ENCODE results near the gene RHBDL2.
"Not testable (repeated sequence)": the region's sequence is repeated elsewhere in the genome, so short reads cannot be mapped to it uniquely, and the experiment has no call there.

RHBDL2 gene

DNA sequence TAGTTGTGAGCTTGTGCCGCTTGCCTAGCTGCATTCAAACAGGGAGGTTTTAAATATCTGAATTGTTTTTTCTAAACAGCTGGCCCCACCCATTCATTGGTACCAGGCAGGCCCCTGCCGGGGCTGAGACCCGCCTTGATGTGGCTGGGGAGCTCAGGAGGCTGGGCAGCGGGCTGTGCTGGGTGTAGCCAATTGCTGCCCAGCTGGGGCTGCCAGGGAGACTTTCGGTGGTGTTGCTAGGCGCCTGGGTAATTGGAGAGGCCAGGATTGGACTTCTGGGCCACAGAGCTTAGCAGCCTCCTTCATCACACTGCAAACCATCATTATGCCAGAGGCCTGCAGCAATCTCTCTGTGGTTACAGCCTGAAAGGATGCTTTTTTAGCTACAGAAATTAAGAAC lies 12.2 kb downstream of the RHBDL2 start:
- H3K9me3 ChIP-seq (ENCODE audit: control insufficient read depth, low read length): no peaks in the 10 kb centered on the region
- H3K36me3 ChIP-seq (ENCODE audit: control insufficient read depth, insufficient read depth, low read length): no peaks in the 10 kb centered on the region
- H3K4me3 ChIP-seq (ENCODE audit: extremely low read depth, insufficient read depth, low read length, poor library complexity, severe bottlenecking): no peak overlapping the region
- H3K27ac ChIP-seq (ENCODE audit: low read depth, low read length, severe bottlenecking): no peak overlapping the region
- 86 to 92% methylated on average over 1 to 4 of the region's 6 CpGs for WGBS, 2 experiments (ENCODE audit: insufficient coverage in 2 of 2)
- H3K4me1 ChIP-seq (ENCODE audit: control insufficient read depth, insufficient read depth, low read length, poor library complexity, severe bottlenecking): peaks cover 3% of the 10 kb centered on the region

DNA sequence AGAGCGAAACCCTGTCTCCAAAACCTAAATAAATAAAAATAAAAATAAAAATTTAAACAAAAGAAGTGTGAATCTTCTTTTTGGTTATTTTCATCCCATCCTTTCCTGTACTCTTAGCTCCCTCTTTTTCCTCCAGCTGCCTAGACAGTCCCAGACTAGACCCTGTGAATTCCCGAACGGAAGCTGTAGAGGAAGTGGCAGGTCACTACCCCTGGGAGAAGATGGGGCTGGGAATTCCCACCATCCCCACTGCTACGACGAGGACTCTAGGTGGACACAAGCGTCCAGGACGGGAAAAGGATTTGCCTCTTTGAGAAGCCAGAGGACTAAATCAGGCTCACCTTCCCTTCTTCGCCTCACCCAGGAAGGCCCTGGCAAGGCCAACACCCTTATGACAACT lies 12.6 kb downstream of the RHBDL2 start:
- H3K27ac ChIP-seq (ENCODE audit: low read depth, low read length, severe bottlenecking): no peak overlapping the region
- 76 to 85% methylated on average over 5 to 7 of the region's 8 CpGs for WGBS, 2 experiments (ENCODE audit: insufficient coverage in 2 of 2)

DNA sequence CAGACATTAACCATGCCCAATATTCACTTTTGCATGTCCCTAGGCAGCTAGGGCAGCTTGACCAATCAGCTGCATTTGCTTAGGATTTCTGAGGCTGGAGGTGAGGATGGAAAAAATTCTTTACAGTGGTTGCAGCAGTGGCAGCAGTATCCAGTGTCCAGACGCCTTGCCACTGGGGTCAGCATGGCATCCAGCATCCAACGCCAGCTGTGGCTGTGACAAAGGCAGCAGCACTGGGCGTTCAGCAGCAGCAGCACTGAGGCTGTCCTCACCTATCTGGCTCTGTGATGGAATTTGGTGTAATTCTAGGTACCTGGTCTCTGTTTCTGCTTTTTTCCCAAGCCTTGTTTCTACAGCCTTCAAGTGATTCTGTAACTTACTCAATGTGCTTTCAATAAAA lies 15.5 kb downstream of the RHBDL2 start:
- Histone ChIP-seq H3K27ac (ENCODE audit: low read depth, low read length, severe bottlenecking) (no peak overlapping the region), H3K4me3 (ENCODE audit: extremely low read depth, insufficient read depth, low read length, poor library complexity, severe bottlenecking) (no peak overlapping the region), H3K9me3 (ENCODE audit: control insufficient read depth, low read length) (no peaks in the 10 kb centered on the region), H3K36me3 (ENCODE audit: control insufficient read depth, insufficient read depth, low read length) (no peaks in the 10 kb centered on the region), H3K4me1 (ENCODE audit: control insufficient read depth, insufficient read depth, low read length, poor library complexity, severe bottlenecking) (peaks cover 1% of the 10 kb centered on the region)
- 79 to 85% methylated on average over 3 of the region's 3 CpGs for WGBS, 2 experiments (ENCODE audit: insufficient coverage in 2 of 2)

More for the DNA sequence above, 12.6 kb downstream of the RHBDL2 start:
- Histone ChIP-seq H3K4me1 (ENCODE audit: control insufficient read depth, insufficient read depth, low read length, poor library complexity, severe bottlenecking) (peaks cover 3% of the 10 kb centered on the region), H3K36me3 (ENCODE audit: control insufficient read depth, insufficient read depth, low read length) (no peaks in the 10 kb centered on the region), H3K4me3 (ENCODE audit: extremely low read depth, insufficient read depth, low read length, poor library complexity, severe bottlenecking) (no peak overlapping the region), H3K9me3 (ENCODE audit: control insufficient read depth, low read length) (no peaks in the 10 kb centered on the region)

DNA sequence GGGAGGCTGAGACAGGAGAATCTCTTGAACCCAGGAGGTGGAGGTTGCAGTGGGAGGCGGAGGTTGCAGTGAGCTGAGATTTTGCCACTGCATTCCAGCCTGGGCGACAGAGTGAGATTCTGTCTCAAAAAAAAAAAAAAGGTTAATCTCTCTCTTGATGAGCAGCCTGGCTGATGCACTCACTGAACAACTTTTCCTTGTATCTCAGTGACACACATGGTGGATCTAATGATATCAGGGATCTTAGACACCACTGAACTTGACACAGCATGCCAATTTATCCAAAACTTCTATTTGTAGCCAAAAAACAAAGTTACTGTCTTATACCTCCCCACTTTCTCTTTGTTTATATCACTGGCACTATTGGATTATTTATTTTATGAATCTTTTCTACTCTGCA lies 16.2 kb downstream of the RHBDL2 start:
- H3K27ac ChIP-seq (ENCODE audit: low read depth, low read length, severe bottlenecking): no peak overlapping the region
- H3K36me3 ChIP-seq (ENCODE audit: control insufficient read depth, insufficient read depth, low read length): no peaks in the 10 kb centered on the region
- no peaks in the 10 kb centered on the region for H3K4me1 ChIP-seq (ENCODE audit: control insufficient read depth, insufficient read depth, low read length, poor library complexity, severe bottlenecking)
- H3K9me3 ChIP-seq (ENCODE audit: control insufficient read depth, low read length): no peaks in the 10 kb centered on the region
- WGBS, 2 experiments (ENCODE audit: insufficient coverage in 2 of 2): 90% methylated on average over 2 of the region's 2 CpGs; no CpG with 5 or more reads in 1 of the 2 experiments
- H3K4me3 ChIP-seq (ENCODE audit: extremely low read depth, insufficient read depth, low read length, poor library complexity, severe bottlenecking): no peak overlapping the region

DNA sequence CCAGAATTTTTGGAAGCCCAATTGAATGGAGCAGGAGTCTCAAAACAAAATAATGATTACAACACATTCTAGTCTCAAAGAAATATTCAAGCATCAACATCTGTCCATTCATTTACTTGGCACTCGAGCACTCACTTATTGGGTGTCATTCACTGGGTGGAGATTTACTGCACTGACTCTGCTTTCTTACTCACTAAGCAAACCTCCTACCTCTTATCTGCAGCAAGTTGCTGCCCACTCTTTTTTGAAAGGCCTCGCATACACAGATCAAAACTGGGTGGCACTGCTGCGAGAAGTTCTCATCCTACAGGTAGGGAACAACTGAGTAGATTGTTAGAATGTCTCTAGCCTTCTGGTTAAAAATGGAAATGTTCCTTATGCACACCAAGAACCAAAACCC lies 18.0 kb downstream of the RHBDL2 start:
- H3K4me3 ChIP-seq (ENCODE audit: extremely low read depth, insufficient read depth, low read length, poor library complexity, severe bottlenecking): no peak overlapping the region
- no peaks in the 10 kb centered on the region for H3K36me3 ChIP-seq (ENCODE audit: control insufficient read depth, insufficient read depth, low read length)
- no peak overlapping the region for H3K27ac ChIP-seq (ENCODE audit: low read depth, low read length, severe bottlenecking)
- no peaks in the 10 kb centered on the region for H3K4me1 ChIP-seq (ENCODE audit: control insufficient read depth, insufficient read depth, low read length, poor library complexity, severe bottlenecking)
- WGBS, 2 experiments (ENCODE audit: insufficient coverage in 2 of 2): 83 to 100% methylated on average over 1 of the region's 3 CpGs
- H3K9me3 ChIP-seq (ENCODE audit: control insufficient read depth, low read length): no peaks in the 10 kb centered on the region

DNA sequence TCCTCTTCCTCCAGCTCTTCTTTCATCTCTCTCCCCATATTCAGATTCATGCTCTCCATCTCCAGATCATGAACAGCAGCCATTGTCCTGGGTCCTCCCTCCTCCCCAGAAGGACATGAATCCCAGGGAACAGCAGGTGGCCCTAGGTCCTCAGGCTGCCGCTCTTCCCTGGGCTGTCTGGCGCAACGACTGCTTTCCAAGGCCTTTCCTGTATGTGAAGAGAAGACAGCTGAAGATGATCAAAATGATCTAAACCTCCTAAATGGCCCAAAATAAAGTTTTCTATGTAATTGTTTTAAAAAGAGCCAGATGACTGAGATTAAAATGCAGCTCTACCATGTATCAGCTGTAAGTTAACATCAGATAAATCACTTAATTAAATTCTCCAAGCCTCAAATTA lies 22.5 kb downstream of the RHBDL2 start:
- WGBS, 2 experiments (ENCODE audit: insufficient coverage in 2 of 2): 47 to 50% methylated on average over 2 to 3 of the region's 3 CpGs
- Histone ChIP-seq H3K27ac (ENCODE audit: low read depth, low read length, severe bottlenecking) (no peak overlapping the region), H3K36me3 (ENCODE audit: control insufficient read depth, insufficient read depth, low read length) (no peaks in the 10 kb centered on the region), H3K4me3 (ENCODE audit: extremely low read depth, insufficient read depth, low read length, poor library complexity, severe bottlenecking) (no peak overlapping the region), H3K9me3 (ENCODE audit: control insufficient read depth, low read length) (no peaks in the 10 kb centered on the region), H3K4me1 (ENCODE audit: control insufficient read depth, insufficient read depth, low read length, poor library complexity, severe bottlenecking) (no peaks in the 10 kb centered on the region)

DNA sequence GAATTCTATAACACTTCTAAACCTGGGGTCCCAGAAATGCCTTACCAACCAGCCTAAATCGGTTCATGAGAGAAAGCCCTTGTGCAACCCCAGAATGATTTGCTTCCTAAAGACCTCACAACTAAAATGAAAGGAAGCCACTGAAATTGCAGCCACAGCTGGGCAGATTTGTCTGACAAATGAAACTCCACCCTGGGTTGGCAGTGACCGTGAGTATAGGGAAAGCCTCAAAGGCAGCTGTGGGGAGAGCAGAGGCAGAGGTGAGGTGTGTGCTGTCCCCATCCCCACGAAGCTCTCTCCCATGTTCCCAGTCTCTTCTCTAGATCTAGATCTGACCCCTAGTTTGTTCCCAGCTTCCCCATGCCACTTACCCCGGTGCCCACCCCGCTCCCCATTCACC lies 23.1 kb downstream of the RHBDL2 start:
- no peak overlapping the region for H3K27ac ChIP-seq (ENCODE audit: low read depth, low read length, severe bottlenecking)
- no peaks in the 10 kb centered on the region for H3K4me1 ChIP-seq (ENCODE audit: control insufficient read depth, insufficient read depth, low read length, poor library complexity, severe bottlenecking)
- H3K9me3 ChIP-seq (ENCODE audit: control insufficient read depth, low read length): no peaks in the 10 kb centered on the region
- WGBS, 2 experiments (ENCODE audit: insufficient coverage in 2 of 2): 83% methylated on average over 4 to 5 of the region's 5 CpGs
- H3K4me3 ChIP-seq (ENCODE audit: extremely low read depth, insufficient read depth, low read length, poor library complexity, severe bottlenecking): no peak overlapping the region
- H3K36me3 ChIP-seq (ENCODE audit: control insufficient read depth, insufficient read depth, low read length): no peaks in the 10 kb centered on the region

DNA sequence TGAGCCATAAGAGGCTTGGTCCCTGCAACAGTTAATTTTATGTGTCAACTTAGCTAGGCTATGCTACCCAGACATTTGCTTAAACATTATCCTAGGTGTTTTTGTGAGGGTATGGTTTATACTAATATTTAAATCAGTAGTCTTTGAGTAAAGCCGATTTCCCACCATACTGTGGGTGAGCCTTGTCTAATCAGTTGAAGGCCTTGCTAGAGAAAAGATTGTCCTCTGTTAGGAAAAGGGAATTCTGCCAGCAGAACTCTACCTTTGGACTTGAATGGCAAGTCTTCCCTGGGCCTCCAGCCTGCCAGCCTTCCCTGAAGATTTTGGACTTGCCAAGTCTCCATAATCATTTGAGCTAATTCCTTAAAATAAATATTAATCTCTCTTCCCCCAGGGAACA lies 23.9 kb downstream of the RHBDL2 start:
- Histone ChIP-seq H3K36me3 (ENCODE audit: control insufficient read depth, insufficient read depth, low read length) (no peaks in the 10 kb centered on the region), H3K27ac (ENCODE audit: low read depth, low read length, severe bottlenecking) (no peak overlapping the region), H3K4me3 (ENCODE audit: extremely low read depth, insufficient read depth, low read length, poor library complexity, severe bottlenecking) (no peak overlapping the region), H3K9me3 (ENCODE audit: control insufficient read depth, low read length) (no peaks in the 10 kb centered on the region), H3K4me1 (ENCODE audit: control insufficient read depth, insufficient read depth, low read length, poor library complexity, severe bottlenecking) (no peaks in the 10 kb centered on the region)
- no CpG with 5 or more reads among the region's 1 CpG for WGBS, 2 experiments (ENCODE audit: insufficient coverage in 2 of 2)

DNA sequence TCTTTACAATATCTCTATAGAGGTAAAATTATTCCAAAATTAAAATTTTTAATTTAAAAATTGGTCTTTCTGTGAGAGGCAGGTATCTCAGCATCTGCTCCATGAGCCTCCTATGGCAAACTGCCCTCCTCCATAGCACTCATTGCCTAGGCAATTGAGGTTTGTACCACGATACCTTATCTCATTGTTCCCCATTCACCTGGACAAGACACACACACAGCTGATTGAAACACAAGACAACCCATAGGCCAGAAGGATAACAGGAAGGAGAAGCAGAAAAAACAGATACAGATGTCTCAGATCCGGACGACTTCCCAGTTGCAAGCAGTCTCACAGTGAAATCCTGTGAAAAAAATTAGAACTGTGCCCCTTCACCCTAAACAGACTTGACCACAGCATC lies 24.3 kb downstream of the RHBDL2 start:
- Histone ChIP-seq H3K27ac (ENCODE audit: low read depth, low read length, severe bottlenecking) (no peak overlapping the region), H3K36me3 (ENCODE audit: control insufficient read depth, insufficient read depth, low read length) (no peaks in the 10 kb centered on the region), H3K9me3 (ENCODE audit: control insufficient read depth, low read length) (no peaks in the 10 kb centered on the region), H3K4me3 (ENCODE audit: extremely low read depth, insufficient read depth, low read length, poor library complexity, severe bottlenecking) (no peak overlapping the region), H3K4me1 (ENCODE audit: control insufficient read depth, insufficient read depth, low read length, poor library complexity, severe bottlenecking) (no peaks in the 10 kb centered on the region)
- WGBS, 2 experiments (ENCODE audit: insufficient coverage in 2 of 2): 80 to 94% methylated on average over 2 of the region's 3 CpGs

DNA sequence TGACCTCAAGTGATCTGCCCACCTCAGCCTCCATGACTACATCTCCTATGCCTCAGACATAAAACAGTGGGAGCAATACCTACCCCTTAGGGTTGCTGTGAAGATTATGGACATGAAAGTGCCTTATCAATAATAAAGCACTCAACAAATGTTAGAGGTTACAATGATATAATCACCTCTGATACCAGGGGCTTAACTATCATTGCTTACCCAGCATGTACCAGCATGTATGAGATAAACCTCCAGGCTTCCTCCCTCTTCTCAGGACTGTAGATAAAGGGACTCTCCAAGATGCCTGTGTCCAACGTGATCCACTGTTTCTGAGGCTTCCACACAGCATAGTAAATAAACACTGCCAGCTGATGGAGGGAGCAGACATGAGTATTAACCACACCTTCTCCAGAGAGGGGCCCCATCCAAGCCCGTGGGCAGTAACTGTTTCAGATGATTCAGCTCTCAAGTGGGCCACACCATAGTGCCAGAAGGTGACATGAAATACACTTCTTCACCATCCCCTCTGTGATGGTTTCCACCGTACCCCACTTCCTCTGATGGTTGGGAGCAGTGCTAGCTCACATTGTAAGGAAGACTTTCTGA lies 26.2 kb downstream of the RHBDL2 start:
- Histone ChIP-seq H3K4me3 (ENCODE audit: extremely low read depth, insufficient read depth, low read length, poor library complexity, severe bottlenecking) (no peak overlapping the region), H3K36me3 (ENCODE audit: control insufficient read depth, insufficient read depth, low read length) (no peaks in the 10 kb centered on the region), H3K27ac (ENCODE audit: low read depth, low read length, severe bottlenecking) (no peak overlapping the region), H3K9me3 (ENCODE audit: control insufficient read depth, low read length) (no peaks in the 10 kb centered on the region), H3K4me1 (ENCODE audit: control insufficient read depth, insufficient read depth, low read length, poor library complexity, severe bottlenecking) (no peaks in the 10 kb centered on the region)
- WGBS, 2 experiments (ENCODE audit: insufficient coverage in 2 of 2): 65 to 86% methylated on average over 1 to 2 of the region's 3 CpGs

DNA sequence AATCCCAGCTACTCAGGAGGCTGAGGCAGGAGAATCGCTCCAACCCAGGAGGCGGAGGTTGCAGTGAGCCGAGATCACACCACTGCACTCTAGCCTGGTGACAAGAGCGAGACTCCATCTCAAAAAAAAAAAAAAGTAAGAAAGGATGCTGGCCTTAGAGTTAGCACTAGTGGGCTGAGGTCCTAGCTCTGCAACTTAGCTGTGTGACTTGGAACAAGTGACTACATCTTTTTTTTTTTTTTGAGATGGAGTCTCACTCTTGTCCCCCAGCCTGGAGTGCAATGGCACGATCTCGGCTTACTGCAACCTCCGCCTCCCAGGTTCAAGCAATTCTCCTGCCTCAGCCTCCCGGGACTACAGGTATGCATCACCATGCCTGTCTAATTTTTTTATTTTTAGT lies 26.7 kb downstream of the RHBDL2 start:
- not testable (repeated sequence) for H3K9me3 ChIP-seq (ENCODE audit: control insufficient read depth, low read length); H3K27ac ChIP-seq (ENCODE audit: low read depth, low read length, severe bottlenecking); H3K4me3 ChIP-seq (ENCODE audit: extremely low read depth, insufficient read depth, low read length, poor library complexity, severe bottlenecking); H3K4me1 ChIP-seq (ENCODE audit: control insufficient read depth, insufficient read depth, low read length, poor library complexity, severe bottlenecking); H3K36me3 ChIP-seq (ENCODE audit: control insufficient read depth, insufficient read depth, low read length)
- 92 to 98% methylated on average over 5 to 7 of the region's 8 CpGs for WGBS, 2 experiments (ENCODE audit: insufficient coverage in 2 of 2)

Data from mesodermal cell (in vitro differentiated cells).